Suprapubic skin (tissue), 4 donors: ENCODE data around the gene ZNF182. TPM values are rescaled to one million over a fixed set of nuclear protein-coding genes. Genes with fewer than 3 reads are reported as not detected.
A peak's percentile ranks its signal among the peaks of the same experiment; 100 is the strongest.
"Not testable (repeated sequence)": the region's sequence is repeated elsewhere in the genome, so short reads cannot be mapped to it uniquely, and the experiment has no call there.

ENCODE experiments used
- DNase-seq, 2 donors: peaks; one replicate each; pipeline ENCODE4 v3.0.0-alpha.2; 2019; ENCODE audit warnings: low spot score in 2 of 2
- H3K27ac ChIP-seq: fragments of 200-600 bp; sonication (generic); one replicate; pipeline ENCODE4 v1.5.1; 2019
- H3K27me3 ChIP-seq: fragments of 200-600 bp; sonication (generic); one replicate; pipeline ENCODE4 v1.5.1; 2019
- H3K36me3 ChIP-seq: fragments of 200-600 bp; sonication (generic); one replicate; pipeline ENCODE4 v1.5.1; 2019
- H3K4me1 ChIP-seq: fragments of 200-600 bp; sonication (generic); one replicate; pipeline ENCODE4 v1.5.1; 2019
- H3K4me3 ChIP-seq: fragments of 200-600 bp; sonication (generic); one replicate; pipeline ENCODE4 v1.5.1; 2019; ENCODE audit warnings: mild to moderate bottlenecking
- H3K9me3 ChIP-seq: fragments of 200-600 bp; sonication (generic); one replicate; pipeline ENCODE4 v1.5.1; 2019
- EP300 ChIP-seq: sonication (generic); formaldehyde crosslinking; IDR thresholded peaks from one replicate; pipeline ENCODE4 v1.6.1; 2017; ENCODE audit warnings: antibody characterized with exemption
- POLR2A ChIP-seq, 2 donors: fragments of 450-650 bp; IDR thresholded peaks; one replicate each; pipeline ENCODE4 v1.6.1; 2017; ENCODE audit warnings: antibody characterized with exemption in 2 of 2, mild to moderate bottlenecking in 2 of 2, moderate library complexity in 2 of 2
- POLR2AphosphoS5 ChIP-seq, 3 donors: sonication (generic); formaldehyde crosslinking; IDR thresholded peaks; one replicate each; pipeline ENCODE4 v1.6.1; 2017; ENCODE audit warnings: antibody characterized with exemption in 3 of 3
- WGBS: methylation state at CpG from one replicate; pipeline ENCODE4 v1.1.5; 2018; 5-methylcytosine and 5-hydroxymethylcytosine counted together
- total RNA-seq, 4 donors: library from RNA; depleted of rRNA; stranded (reverse); fragments of >200 nt; gene quantifications; one replicate each; pipeline ENCODE4 v1.1.0, GENCODE V29; 2016
- TF ChIP-seq, protein P1 (sequence below), 2 donors: fragments of 200-600 bp in 1 of 2; fragments of 450-650 bp in 1 of 2; sonication (generic) in 1 of 2; IDR thresholded peaks; one replicate each; pipeline ENCODE4 v1.5.1; 2016 to 2019; ENCODE audit warnings: antibody characterized with exemption in 2 of 2, mild to moderate bottlenecking in 1 of 2, moderate library complexity in 1 of 2

ZNF182 gene
- total RNA-seq: 1 to 10 TPM; 2.1 to 6.7 (median 3.3) TPM

DNA sequence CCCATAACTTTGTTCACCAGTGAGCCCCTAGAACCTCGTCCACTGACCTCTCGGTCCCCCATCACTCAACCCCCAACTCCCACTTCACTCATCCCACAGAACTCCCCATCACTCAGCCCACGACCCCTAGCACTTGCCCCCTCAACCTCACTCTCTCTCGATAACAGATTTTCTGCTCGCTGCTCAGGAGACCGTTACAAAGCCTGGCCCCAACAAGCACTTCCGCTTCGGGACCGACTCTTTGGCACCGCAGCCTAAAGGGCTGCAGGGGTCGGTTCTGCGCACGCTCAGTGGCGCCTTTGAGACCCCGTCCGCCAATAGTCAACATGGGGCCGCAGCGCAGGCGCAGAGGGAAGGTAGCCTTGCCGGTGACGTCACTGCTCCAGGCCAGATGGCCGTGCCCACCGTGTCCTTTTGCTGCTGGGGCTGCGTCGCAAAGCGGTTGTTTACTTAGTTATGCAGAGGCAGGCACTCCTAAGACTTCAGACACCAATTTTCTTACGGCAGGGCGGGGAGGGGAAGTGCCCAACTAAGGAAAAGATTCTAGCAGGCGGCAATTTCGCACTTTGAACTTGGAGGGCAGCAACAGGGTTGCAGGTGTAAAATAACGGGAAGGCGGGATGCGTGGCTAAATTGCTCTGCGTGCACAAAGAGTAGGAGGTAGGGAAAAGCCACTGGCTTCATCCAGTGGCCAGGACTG lies at the start of gene ZNF182:
TSS of gene ZNF182 (minus strand) at position 232 of the 700 bp plus-strand sequence. CDS start 1,380 bp downstream, outside the sequence.
- 44% methylated on average over 33 of the region's 34 CpGs for WGBS
- TF ChIP-seq EP300: no peak
- peak in 1 of 3 donors; percentile 42 for TF ChIP-seq POLR2AphosphoS5 (IDR thresholded peaks at IDR 0.05)
- TF ChIP-seq POLR2A (IDR thresholded peaks at IDR 0.05): peak in 1 of 2 donors; percentile 34
- Histone ChIP-seq H3K4me3 (peak within 1 kb of the TSS; percentile 57), H3K27me3 (no peaks in the 10 kb centered on the region), H3K9me3 (no peaks in the 10 kb centered on the region), H3K4me1 (peaks cover 10% of the 10 kb centered on the region), H3K36me3 (no peaks in the 10 kb centered on the region), H3K27ac (peak within 1 kb of the TSS; percentile 67)
- peak; percentile 93 to 95 for DNase-seq

DNA sequence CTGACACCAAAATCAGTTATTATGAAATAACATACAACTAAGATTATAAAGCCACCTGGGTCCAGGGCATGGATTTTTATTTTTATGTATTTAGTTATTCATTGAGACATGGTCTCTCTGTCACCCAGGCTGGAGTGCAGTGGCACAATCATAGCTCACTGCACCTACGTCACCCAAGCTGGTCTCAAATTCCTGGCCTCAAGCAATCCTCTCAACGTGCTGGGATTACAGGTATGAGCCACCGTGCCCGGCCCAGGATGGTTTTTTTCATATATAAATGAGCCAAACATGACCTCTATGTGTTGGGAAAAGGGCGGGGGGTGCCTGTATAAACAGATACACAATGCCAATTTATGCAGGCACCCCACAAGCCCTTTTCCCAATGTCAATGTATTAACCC lies 43.1 kb upstream of the ZNF182 start:
- H3K4me1 ChIP-seq: no peaks in the 10 kb centered on the region
- no peaks in the 10 kb centered on the region for H3K36me3 ChIP-seq
- no peak overlapping the region for H3K27ac ChIP-seq
- no peak overlapping the region for H3K4me3 ChIP-seq
- WGBS: 52% methylated on average over 5 of the region's 5 CpGs
- no peaks in the 10 kb centered on the region for H3K9me3 ChIP-seq
- H3K27me3 ChIP-seq: no peaks in the 10 kb centered on the region
- TF ChIP-seq, protein P1, sequence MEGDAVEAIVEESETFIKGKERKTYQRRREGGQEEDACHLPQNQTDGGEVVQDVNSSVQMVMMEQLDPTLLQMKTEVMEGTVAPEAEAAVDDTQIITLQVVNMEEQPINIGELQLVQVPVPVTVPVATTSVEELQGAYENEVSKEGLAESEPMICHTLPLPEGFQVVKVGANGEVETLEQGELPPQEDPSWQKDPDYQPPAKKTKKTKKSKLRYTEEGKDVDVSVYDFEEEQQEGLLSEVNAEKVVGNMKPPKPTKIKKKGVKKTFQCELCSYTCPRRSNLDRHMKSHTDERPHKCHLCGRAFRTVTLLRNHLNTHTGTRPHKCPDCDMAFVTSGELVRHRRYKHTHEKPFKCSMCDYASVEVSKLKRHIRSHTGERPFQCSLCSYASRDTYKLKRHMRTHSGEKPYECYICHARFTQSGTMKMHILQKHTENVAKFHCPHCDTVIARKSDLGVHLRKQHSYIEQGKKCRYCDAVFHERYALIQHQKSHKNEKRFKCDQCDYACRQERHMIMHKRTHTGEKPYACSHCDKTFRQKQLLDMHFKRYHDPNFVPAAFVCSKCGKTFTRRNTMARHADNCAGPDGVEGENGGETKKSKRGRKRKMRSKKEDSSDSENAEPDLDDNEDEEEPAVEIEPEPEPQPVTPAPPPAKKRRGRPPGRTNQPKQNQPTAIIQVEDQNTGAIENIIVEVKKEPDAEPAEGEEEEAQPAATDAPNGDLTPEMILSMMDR (IDR thresholded peaks at IDR 0.05): no peak
- TF ChIP-seq EP300 (no peak), POLR2A (IDR thresholded peaks at IDR 0.05) (no peak), POLR2AphosphoS5 (IDR thresholded peaks at IDR 0.05) (no peak)
- DNase-seq: no peak

DNA sequence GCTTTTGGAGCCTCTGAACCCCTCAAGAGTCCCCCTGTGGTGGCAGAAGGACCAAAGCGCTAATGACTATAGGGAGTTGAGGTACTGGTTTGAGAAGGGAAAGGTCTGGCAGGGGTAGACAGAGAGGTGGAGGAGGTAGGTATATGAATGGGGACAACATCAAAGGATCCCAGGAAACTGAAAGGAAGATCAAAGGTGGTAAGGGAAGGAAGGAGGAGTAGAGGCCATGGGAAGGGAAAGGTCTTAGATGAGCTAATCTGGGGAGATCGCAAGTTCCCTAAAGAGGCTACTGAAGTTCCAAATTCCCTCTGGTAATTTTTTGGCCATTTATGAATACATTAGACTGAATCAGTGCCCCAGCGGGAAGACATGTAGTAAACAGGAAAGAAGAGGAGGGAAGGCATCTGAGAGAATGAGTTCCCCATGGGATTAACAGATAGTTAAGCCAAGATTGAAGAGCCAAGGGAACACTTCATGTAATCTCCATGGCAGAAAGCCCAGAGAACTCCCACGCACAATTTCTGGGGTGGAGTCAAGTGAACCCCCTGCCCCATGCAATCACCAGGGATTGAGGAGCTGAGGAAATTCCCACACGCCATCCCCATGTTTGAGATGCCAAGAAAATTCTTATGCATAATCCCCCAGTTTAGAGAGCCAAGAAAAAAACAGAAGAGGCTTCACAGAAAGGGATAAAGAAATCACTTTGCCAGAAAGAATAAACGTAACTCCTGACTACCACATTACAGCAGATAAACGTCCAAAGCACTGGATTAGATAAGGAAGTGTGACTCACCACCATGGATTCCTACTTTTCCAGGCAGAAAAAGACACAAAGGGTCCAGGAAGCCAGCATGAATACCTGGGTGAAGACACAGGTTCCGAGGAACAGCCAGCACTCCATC lies 41.9 kb upstream of the ZNF182 start:
- no peaks in the 10 kb centered on the region for H3K9me3 ChIP-seq
- 50% methylated on average over 8 of the region's 8 CpGs for WGBS
- H3K27me3 ChIP-seq: no peaks in the 10 kb centered on the region
- TF ChIP-seq POLR2A (IDR thresholded peaks at IDR 0.05) (no peak), POLR2AphosphoS5 (IDR thresholded peaks at IDR 0.05) (no peak), EP300 (no peak)
- TF ChIP-seq, protein P1 (IDR thresholded peaks at IDR 0.05): no peak
- H3K4me1 ChIP-seq: no peaks in the 10 kb centered on the region
- no peak for DNase-seq
- H3K36me3 ChIP-seq: no peaks in the 10 kb centered on the region
- no peak overlapping the region for H3K4me3 ChIP-seq
- no peak overlapping the region for H3K27ac ChIP-seq

DNA sequence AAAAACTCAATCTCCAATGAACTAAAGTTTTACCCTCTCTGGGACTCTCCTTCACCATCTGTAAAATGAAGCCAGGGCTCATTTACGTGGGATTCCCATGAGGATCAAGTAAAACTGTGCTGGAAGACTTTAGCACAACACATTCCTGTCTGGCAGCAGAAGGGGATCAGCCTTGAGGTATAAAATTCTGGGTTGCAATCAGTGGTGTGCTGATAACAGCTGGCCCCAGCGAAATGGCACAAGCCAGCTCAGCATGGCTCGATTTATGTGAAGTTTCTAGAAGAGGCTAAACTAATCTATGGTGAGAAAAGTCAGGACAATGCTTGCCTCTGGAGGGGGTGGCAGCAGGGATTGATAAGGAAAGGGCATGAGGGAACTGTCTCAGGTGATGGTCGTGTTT lies 39.3 kb upstream of the ZNF182 start:
- DNase-seq: no peak
- H3K4me3 ChIP-seq: no peak overlapping the region
- no peaks in the 10 kb centered on the region for H3K4me1 ChIP-seq
- no peaks in the 10 kb centered on the region for H3K9me3 ChIP-seq
- H3K27ac ChIP-seq: no peak overlapping the region
- WGBS: 64% methylated on average over 4 of the region's 4 CpGs
- no peaks in the 10 kb centered on the region for H3K27me3 ChIP-seq
- TF ChIP-seq, protein P1 (IDR thresholded peaks at IDR 0.05): no peak
- TF ChIP-seq EP300 (no peak), POLR2AphosphoS5 (IDR thresholded peaks at IDR 0.05) (no peak), POLR2A (IDR thresholded peaks at IDR 0.05) (no peak)
- no peaks in the 10 kb centered on the region for H3K36me3 ChIP-seq

DNA sequence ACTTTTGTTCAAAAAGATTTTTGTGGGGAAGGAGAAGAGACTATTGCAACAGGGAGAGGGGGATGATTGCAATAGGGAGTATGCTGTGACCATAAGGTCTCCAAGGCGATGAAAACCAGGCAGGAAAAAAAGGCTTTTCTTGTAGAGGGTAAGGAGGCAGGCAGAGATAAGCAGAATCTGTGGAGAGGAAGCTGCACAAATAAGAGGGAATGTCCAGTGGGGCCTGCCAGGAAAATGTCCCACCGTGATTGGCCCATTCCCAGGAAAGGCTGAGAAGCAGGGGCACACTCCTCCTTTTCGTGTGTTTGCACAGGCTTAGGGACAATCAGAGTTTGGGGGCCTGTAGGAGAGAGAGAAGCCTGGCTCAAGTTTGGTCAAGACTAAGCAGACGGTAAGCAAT lies 32.1 kb upstream of the ZNF182 start:
- Histone ChIP-seq H3K27ac (no peak overlapping the region), H3K4me1 (no peaks in the 10 kb centered on the region), H3K27me3 (no peaks in the 10 kb centered on the region), H3K9me3 (no peaks in the 10 kb centered on the region), H3K4me3 (no peak overlapping the region), H3K36me3 (no peaks in the 10 kb centered on the region)
- no peak for TF ChIP-seq EP300
- TF ChIP-seq POLR2A (IDR thresholded peaks at IDR 0.05): no peak
- TF ChIP-seq, protein P1 (IDR thresholded peaks at IDR 0.05): no peak
- TF ChIP-seq POLR2AphosphoS5 (IDR thresholded peaks at IDR 0.05): no peak
- DNase-seq: no peak
- 68% methylated on average over 4 of the region's 4 CpGs for WGBS

DNA sequence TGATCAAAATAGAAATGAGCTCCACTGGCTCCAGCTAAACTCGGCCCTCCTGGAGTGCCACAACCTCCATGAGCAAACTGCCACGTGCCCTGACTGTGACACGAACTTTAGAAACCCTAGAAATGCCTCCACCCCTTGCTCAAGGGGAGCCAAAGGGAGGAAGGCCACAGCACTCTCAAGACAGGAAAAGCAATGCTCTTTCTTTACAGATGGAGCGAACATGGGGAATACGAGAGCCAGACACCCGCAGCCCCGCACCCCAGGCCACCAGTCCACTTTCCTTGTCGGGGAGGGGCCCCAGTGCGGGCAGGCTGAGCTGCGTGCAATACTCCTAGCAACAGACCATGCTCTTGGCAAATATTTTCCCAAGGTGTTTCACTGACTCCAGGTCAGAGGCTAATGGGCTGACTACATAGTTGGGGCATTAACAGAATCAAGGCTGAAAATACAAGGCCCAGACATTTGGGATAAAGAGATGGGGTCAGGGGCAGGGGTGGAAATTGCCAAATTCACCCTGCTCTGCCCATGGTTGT lies 26.9 kb upstream of the ZNF182 start:
- H3K4me1 ChIP-seq, DNase-seq, H3K36me3 ChIP-seq, H3K4me3 ChIP-seq, H3K27ac ChIP-seq, H3K27me3 ChIP-seq, H3K9me3 ChIP-seq: not testable (repeated sequence)
- WGBS: 55% methylated on average over 6 of the region's 10 CpGs
